IMR-90 (cell line): ENCODE results near the gene AGPAT3. TPM values are rescaled to one million over a fixed set of nuclear protein-coding genes. Genes with fewer than 3 reads are reported as not detected.

Source experiments
- ATAC-seq: fragments of 200-7000 bp; cut with Tn5 transposase; 2 replicates; pipeline ENCODE4 v1.9.1; 2020; ENCODE audit warnings: low read depth, mild to moderate bottlenecking, moderate library complexity
- BruUV-seq: library from RNA; stranded (reverse); fragments of 400-500 nt; replicated peaks from 2 replicates; lab custom pipeline; 2021; lab: Mats Ljungman, UMichigan
- CTCF ChIA-PET: fragments of 300-600 bp; formaldehyde crosslinking; extraction: SDS; loops from one replicate; lab custom pipeline; 2021; ENCODE audit warnings: antibody characterized with exemption; lab: Yijun Ruan, JAX
- POLR2A ChIA-PET: fragments of 300-600 bp; sonication (Branson Sonifier 250); formaldehyde crosslinking; loops from one replicate; lab custom pipeline; 2022; ENCODE audit warnings: antibody characterized with exemption; ENCODE audit not compliant: unreplicated experiment; lab: Charles Lee
- DNase-seq: peaks from one replicate; pipeline ENCODE4 v3.0.0; 2013
- H2AFZ ChIP-seq: replicated peaks from 2 replicates; pipeline ENCODE3; 2013; ENCODE audit warnings: low read length, mild to moderate bottlenecking; ENCODE audit not compliant: poor library complexity
- H2AK5ac ChIP-seq: 2 replicates; pipeline ENCODE4 v1.6.1; 2013; ENCODE audit warnings: low read depth, low read length, inconsistent platforms
- H2AK9ac ChIP-seq: replicated peaks from 2 replicates; pipeline ENCODE3; 2013; ENCODE audit warnings: mild to moderate bottlenecking, low read depth, low read length, moderate library complexity; ENCODE audit not compliant: poor library complexity
- H2BK120ac ChIP-seq: 2 replicates; pipeline ENCODE4 v1.6.1; 2013; ENCODE audit warnings: low read depth, low read length, inconsistent platforms
- H2BK15ac ChIP-seq: 3 replicates; pipeline ENCODE4 v1.6.1; 2013; ENCODE audit warnings: low read depth, low read length, inconsistent platforms
- H2BK20ac ChIP-seq: 2 replicates; pipeline ENCODE4 v1.6.1; 2013; ENCODE audit warnings: low read depth, mild to moderate bottlenecking, inconsistent platforms, low read length, moderate library complexity
- H2BK5ac ChIP-seq: 2 replicates; pipeline ENCODE4 v1.6.1; 2013; ENCODE audit warnings: mild to moderate bottlenecking, low read depth, low read length, inconsistent platforms; ENCODE audit not compliant: poor library complexity, severe bottlenecking
- H3K14ac ChIP-seq: replicated peaks from 2 replicates; pipeline ENCODE4 v1.6.1; 2013; ENCODE audit warnings: low read depth, low read length, inconsistent platforms
- H3K18ac ChIP-seq: 2 replicates; pipeline ENCODE4 v1.6.1; 2013; ENCODE audit warnings: low read depth, low read length, control low read depth
- H3K23ac ChIP-seq: 2 replicates; pipeline ENCODE4 v1.6.1; 2013; ENCODE audit warnings: low read depth, low read length, inconsistent platforms
- H3K27ac ChIP-seq: 2 replicates; pipeline ENCODE4 v1.5.1; 2013; ENCODE audit warnings: mild to moderate bottlenecking, control low read depth, low read length; ENCODE audit not compliant: insufficient read depth
- H3K27me3 ChIP-seq: 2 replicates; pipeline ENCODE4 v1.6.1; 2013; ENCODE audit warnings: low read length; ENCODE audit not compliant: control insufficient read depth, insufficient read depth
- H3K36me3 ChIP-seq: 2 replicates; pipeline ENCODE4 v1.6.1; 2013; ENCODE audit warnings: low read length, mixed read lengths; ENCODE audit not compliant: control insufficient read depth, insufficient read depth
- H3K4ac ChIP-seq: 2 replicates; pipeline ENCODE4 v1.6.1; 2013; ENCODE audit warnings: low read depth, low read length, inconsistent platforms
- H3K4me1 ChIP-seq: 2 replicates; pipeline ENCODE4 v1.6.1; 2013; ENCODE audit warnings: low read length, mixed read lengths; ENCODE audit not compliant: control insufficient read depth, insufficient read depth
- H3K4me2 ChIP-seq: 2 replicates; pipeline ENCODE4 v1.6.1; 2013; ENCODE audit warnings: low read depth, mild to moderate bottlenecking, control low read depth, low read length, moderate library complexity
- H3K4me3 ChIP-seq: 2 replicates; pipeline ENCODE4 v1.5.1; 2013; ENCODE audit warnings: low read depth, mild to moderate bottlenecking, control low read depth, low read length, moderate library complexity; ENCODE audit not compliant: insufficient read depth
- H3K56ac ChIP-seq: 2 replicates; pipeline ENCODE4 v1.6.1; 2013; ENCODE audit warnings: low read length, inconsistent platforms; ENCODE audit not compliant: insufficient read depth; ENCODE audit errors: extremely low read depth
- H3K79me1 ChIP-seq, 2 experiments: 2 replicates each; pipeline ENCODE4 v1.6.1; 2013; ENCODE audit warnings: low read length in 2 of 2, inconsistent platforms in 1 of 2, low read depth in 1 of 2
- H3K9ac ChIP-seq: 2 replicates; pipeline ENCODE4 v1.6.1; 2013; ENCODE audit warnings: low read depth, low read length, control low read depth
- H3K9me1 ChIP-seq: 2 replicates; pipeline ENCODE4 v1.6.1; 2013; ENCODE audit warnings: low read length, inconsistent platforms; ENCODE audit not compliant: insufficient read depth
- H3K9me3 ChIP-seq: 2 replicates; pipeline ENCODE4 v1.6.1; 2013; ENCODE audit warnings: low read length; ENCODE audit not compliant: control insufficient read depth, insufficient read depth
- H4K20me1 ChIP-seq: 2 replicates; pipeline ENCODE4 v1.6.1; 2013; ENCODE audit warnings: low read length, inconsistent platforms; ENCODE audit not compliant: insufficient read depth
- H4K5ac ChIP-seq: 2 replicates; pipeline ENCODE4 v1.6.1; 2013; ENCODE audit warnings: mild to moderate bottlenecking, low read depth, low read length, control low read depth
- H4K8ac ChIP-seq, 2 experiments: 2 replicates each; pipeline ENCODE4 v1.6.1; 2013; ENCODE audit warnings: low read depth in 2 of 2, low read length in 2 of 2, control low read depth in 1 of 2, inconsistent platforms in 1 of 2
- H4K91ac ChIP-seq: 2 replicates; pipeline ENCODE4 v1.6.1; 2013; ENCODE audit warnings: low read depth, low read length, inconsistent platforms; ENCODE audit not compliant: insufficient read depth
- BHLHE40 ChIP-seq: fragments of 150-350 bp; IDR thresholded peaks from 2 replicates; pipeline ENCODE4 v1.6.1; 2016; ENCODE audit warnings: mild to moderate bottlenecking, low read depth, low read length
- CHD1 ChIP-seq: IDR thresholded peaks from 2 replicates; pipeline ENCODE4 v1.6.1; 2012; ENCODE audit warnings: low read depth, low read length, improper control_type of control experiment
- POLR2A ChIP-seq: IDR thresholded peaks from 2 replicates; pipeline ENCODE4 v1.6.1; 2012; ENCODE audit warnings: mild to moderate bottlenecking, low read depth, low read length
- WGBS, 2 experiments: methylation state at CpG; one replicate each; pipeline versions ENCODE4 v1.1.5 to v1.1.7; 2013; ENCODE audit warnings: missing lambda C conversion rate in 2 of 2; ENCODE audit not compliant: insufficient read length in 1 of 2; ENCODE audit errors: extremely low coverage in 2 of 2; 5-methylcytosine and 5-hydroxymethylcytosine counted together
- dilution Hi-C: fragments of 300-500 bp; cut with HindIII; formaldehyde crosslinking; loops from one replicate; pipeline ENCODE4 v1.14.3; 2018; ENCODE audit warnings: low sequenced_read_pairs; ENCODE audit not compliant: unreplicated experiment
- in situ Hi-C: fragments of 300-500 bp; cut with MboI; formaldehyde crosslinking; loops from 3 replicates; pipeline ENCODE4 v1.14.3; 2019; ENCODE audit warnings: low sequenced_read_pairs, inconsistent platforms, mixed read lengths
- intact Hi-C: fragments of 100-400 bp; cut with micrococcal nuclease; formaldehyde crosslinking; loops from 2 replicates; pipeline ENCODE4 v1.10.0; 2022
- polyA plus RNA-seq, 3 experiments: library from polyadenylated mRNA; depleted of rRNA; stranded (reverse); fragments of >200 nt; gene quantifications; 2 replicates each; pipeline ENCODE4 v1.2.3, GENCODE V29; 2012; ENCODE audit warnings: low replicate concordance in 1 of 3
- total RNA-seq: library from RNA; depleted of rRNA; stranded (reverse); fragments of >200 nt; gene quantifications from 2 replicates; pipeline ENCODE4 v1.2.3, GENCODE V29; 2012
- TF ChIP-seq, protein P1 (sequence below): fragments of 150-350 bp; IDR thresholded peaks from 2 replicates; pipeline ENCODE4 v1.6.1; 2017; ENCODE audit warnings: mild to moderate bottlenecking, antibody characterized with exemption, low read length, low read depth

Gene AGPAT3
- total and polyA plus RNA-seq, 2 of the 4 experiments (the other 2 are of a cell fraction) = 27.1 to 38.7 TPM

DNA sequence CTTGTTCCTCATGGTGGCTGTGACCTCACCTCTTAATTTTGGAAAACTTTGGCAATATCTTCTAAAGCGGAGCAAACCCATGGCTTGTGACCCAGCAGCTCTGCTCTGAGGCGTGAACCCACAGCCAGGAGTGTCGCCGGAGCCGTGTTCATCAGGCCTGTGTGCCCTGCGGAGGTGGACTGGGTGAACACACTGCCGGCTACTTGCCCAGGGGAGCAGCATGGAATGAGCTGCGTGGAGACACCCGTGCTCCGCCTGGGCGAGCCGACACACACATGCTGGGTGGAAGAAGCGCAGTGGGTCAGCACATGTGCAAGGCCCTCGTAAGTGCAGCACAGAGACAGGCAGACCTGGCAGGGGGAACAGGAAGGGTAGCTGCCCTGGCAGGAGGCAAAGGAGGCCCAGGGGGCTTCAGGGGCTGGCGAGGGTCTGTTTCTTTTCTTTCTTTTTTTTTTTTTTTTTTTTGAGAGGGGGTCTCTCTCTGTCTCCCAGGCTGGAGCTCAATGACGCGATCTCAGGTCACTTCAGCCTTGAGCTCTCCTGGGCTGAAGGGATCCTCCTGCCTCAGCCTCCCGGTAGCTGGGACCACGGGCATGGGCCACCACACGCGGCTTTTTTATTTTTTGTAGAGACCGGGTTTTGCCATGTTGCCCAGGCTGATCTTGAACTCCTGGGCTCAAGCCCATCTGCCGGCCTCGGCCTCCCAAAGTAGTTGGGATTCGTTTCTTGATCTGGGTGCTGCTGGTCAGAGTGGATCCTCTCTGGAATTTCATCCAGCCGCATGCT lies 41.8 kb downstream of the AGPAT3 start:
- intact Hi-C loops = no loop called here
- Histone ChIP-seq H3K9ac (no peak overlapping the region), H3K56ac (no peak overlapping the region), H2AFZ (no peak overlapping the region), H3K9me3 (no peaks in the 10 kb centered on the region), H4K91ac (no peak overlapping the region), H3K4ac (no peak overlapping the region), H2BK15ac (no peak overlapping the region), H4K8ac (no peak overlapping the region), H2BK5ac (no peak overlapping the region), H4K20me1 (peaks cover 72% of the 10 kb centered on the region), H3K27ac (no peak overlapping the region), H3K27me3 (no peaks in the 10 kb centered on the region), H3K9me1 (peaks cover 15% of the 10 kb centered on the region; the same call in 1 of the 2 replicates), H3K4me3 (no peak overlapping the region), H2AK5ac (no peak overlapping the region), H4K5ac (no peak overlapping the region), H3K14ac (no peak overlapping the region), H3K79me1 (peaks cover 20 to 70% of the 10 kb centered on the region in 2 experiments), H3K36me3 (peaks cover 9% of the 10 kb centered on the region), H3K18ac (no peak overlapping the region), H3K23ac (no peak overlapping the region), H2BK20ac (no peak overlapping the region), H3K4me1 (peaks cover 2% of the 10 kb centered on the region; the same call in 1 of the 2 replicates), H3K4me2 (no peak overlapping the region), H2BK120ac (no peak overlapping the region), H2AK9ac (no peak overlapping the region)
- DNase-seq (no peak), ATAC-seq (no peak)
- TF ChIP-seq CHD1 (no peak), BHLHE40 (no peak), POLR2A (no peak)
- TF ChIP-seq, protein P1, sequence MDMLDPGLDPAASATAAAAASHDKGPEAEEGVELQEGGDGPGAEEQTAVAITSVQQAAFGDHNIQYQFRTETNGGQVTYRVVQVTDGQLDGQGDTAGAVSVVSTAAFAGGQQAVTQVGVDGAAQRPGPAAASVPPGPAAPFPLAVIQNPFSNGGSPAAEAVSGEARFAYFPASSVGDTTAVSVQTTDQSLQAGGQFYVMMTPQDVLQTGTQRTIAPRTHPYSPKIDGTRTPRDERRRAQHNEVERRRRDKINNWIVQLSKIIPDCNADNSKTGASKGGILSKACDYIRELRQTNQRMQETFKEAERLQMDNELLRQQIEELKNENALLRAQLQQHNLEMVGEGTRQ = no peak
- 95% methylated on average over 13 of the region's 26 CpGs; no CpG with 5 or more reads in 1 of the 2 experiments for WGBS, 2 experiments
- POLR2A ChIA-PET = no interaction called here
- dilution Hi-C loops = no loop called here
- in situ Hi-C loops = no loop called here
- BruUV-seq = no TSS peak
- CTCF ChIA-PET = no interaction called here
